Naive thymus-derived CD4-positive, alpha-beta T cell (primary cell): ENCODE data around the gene FER. TPM values are rescaled to one million over a fixed set of nuclear protein-coding genes. Genes with fewer than 3 reads are reported as not detected.

ENCODE experiments used
- ATAC-seq: fragments of 150-1000 bp; cut with Tn5 transposase; 2 replicates; pipeline ENCODE4 v1.10.0; 2021; ENCODE audit warnings: mild to moderate bottlenecking, moderate library complexity
- CTCF ChIA-PET: fragments of 350-600 bp; sonication (Branson Sonifier 250); formaldehyde crosslinking; loops from one replicate; lab custom pipeline; 2021; ENCODE audit warnings: antibody characterized with exemption; lab: Charles Lee
- POLR2A ChIA-PET: fragments of 350-600 bp; sonication (Branson Sonifier 250); formaldehyde crosslinking; loops from one replicate; lab custom pipeline; 2021; ENCODE audit warnings: antibody characterized with exemption, inconsistent platforms; lab: Charles Lee
- DNase-seq, 9 donors: peaks; one replicate each; pipeline versions ENCODE4 v3.0.0 to v3.0.0-alpha.2; 2020 to 2022; ENCODE audit warnings: mixed read lengths in 1 of 9
- H3K27ac ChIP-seq: one replicate; pipeline ENCODE4 v1.7.0; 2013; ENCODE audit warnings: mild to moderate bottlenecking, low read depth, low read length, moderate library complexity
- H3K27me3 ChIP-seq, 2 donors: one replicate each; pipeline ENCODE4 v1.7.0; 2013; ENCODE audit warnings: low read length in 2 of 2, mild to moderate bottlenecking in 2 of 2, moderate library complexity in 2 of 2; ENCODE audit not compliant: control insufficient read depth in 2 of 2, insufficient read depth in 2 of 2
- H3K36me3 ChIP-seq, 3 experiments: 1 replicate in 2 of 3; 2 replicates in 1 of 3; pipeline ENCODE4 v1.7.0; 2013; ENCODE audit warnings: low read length in 3 of 3, mild to moderate bottlenecking in 3 of 3, moderate library complexity in 1 of 3; ENCODE audit not compliant: insufficient read depth in 3 of 3, control insufficient read depth in 2 of 3
- H3K4me1 ChIP-seq, 2 donors: one replicate each; pipeline ENCODE4 v1.7.0; 2013; ENCODE audit warnings: low read length in 2 of 2, mild to moderate bottlenecking in 2 of 2, moderate library complexity in 1 of 2; ENCODE audit not compliant: control insufficient read depth in 2 of 2, insufficient read depth in 2 of 2
- H3K4me3 ChIP-seq: 2 replicates; pipeline ENCODE4 v1.7.0; 2013; ENCODE audit warnings: mild to moderate bottlenecking, low read length
- H3K9me3 ChIP-seq, 3 experiments: 1 replicate in 2 of 3; 2 replicates in 1 of 3; pipeline ENCODE4 v1.7.0; 2013; ENCODE audit warnings: low read length in 3 of 3; ENCODE audit not compliant: control insufficient read depth in 2 of 3
- H3K27ac Mint-ChIP-seq, 9 donors: one replicate each; pipeline ENCODE4 v1.8.0; 2020 to 2022; ENCODE audit warnings: mixed read lengths in 9 of 9, mild to moderate bottlenecking in 8 of 9, moderate library complexity in 5 of 9, inconsistent platforms in 2 of 9
- H3K27me3 Mint-ChIP-seq, 5 donors: one replicate each; pipeline ENCODE4 v1.8.0; 2021 to 2022; ENCODE audit warnings: mixed read lengths in 5 of 5, mild to moderate bottlenecking in 1 of 5
- H3K36me3 Mint-ChIP-seq, 5 donors: one replicate each; pipeline ENCODE4 v1.8.0; 2020 to 2022; ENCODE audit warnings: mixed read lengths in 5 of 5, mild to moderate bottlenecking in 3 of 5, inconsistent platforms in 1 of 5
- H3K4me1 Mint-ChIP-seq, 7 donors: one replicate each; pipeline ENCODE4 v1.8.0; 2020 to 2022; ENCODE audit warnings: mixed read lengths in 7 of 7, mild to moderate bottlenecking in 3 of 7, inconsistent platforms in 1 of 7
- H3K4me3 Mint-ChIP-seq, 10 donors: one replicate each; pipeline ENCODE4 v1.8.0; 2020 to 2022; ENCODE audit warnings: mild to moderate bottlenecking in 10 of 10, mixed read lengths in 10 of 10, moderate library complexity in 6 of 10, inconsistent platforms in 2 of 10
- H3K9me3 Mint-ChIP-seq, 11 donors: one replicate each; pipeline ENCODE4 v1.8.0; 2020 to 2022; ENCODE audit warnings: mixed read lengths in 11 of 11, mild to moderate bottlenecking in 4 of 11, inconsistent platforms in 1 of 11, moderate library complexity in 1 of 11
- intact Hi-C, 2 donors: fragments of 100-400 bp; cut with micrococcal nuclease; formaldehyde crosslinking; loops; one replicate each; pipeline ENCODE4 v1.15.1; 2023
- polyA plus RNA-seq, 2 donors: library from polyadenylated mRNA; unstranded; fragments of 300-500 nt; fragmentation: Illumina TruSeq; gene quantifications; one replicate each; pipeline ENCODE4 v1.2.3, GENCODE V29; 2021
- total RNA-seq, 6 experiments: library from RNA in 5 of 6; stranded (reverse) in 5 of 6; gene quantifications; 1 replicate in 5 of 6; 2 replicates in 1 of 6; pipeline ENCODE4 v1.2.3 and lab custom pipeline; 2021 to 2026

The FER gene
- total and polyA plus RNA-seq, 7 experiments from 2014 or later: 2.7 to 17.6 (median 13.8) TPM

DNA sequence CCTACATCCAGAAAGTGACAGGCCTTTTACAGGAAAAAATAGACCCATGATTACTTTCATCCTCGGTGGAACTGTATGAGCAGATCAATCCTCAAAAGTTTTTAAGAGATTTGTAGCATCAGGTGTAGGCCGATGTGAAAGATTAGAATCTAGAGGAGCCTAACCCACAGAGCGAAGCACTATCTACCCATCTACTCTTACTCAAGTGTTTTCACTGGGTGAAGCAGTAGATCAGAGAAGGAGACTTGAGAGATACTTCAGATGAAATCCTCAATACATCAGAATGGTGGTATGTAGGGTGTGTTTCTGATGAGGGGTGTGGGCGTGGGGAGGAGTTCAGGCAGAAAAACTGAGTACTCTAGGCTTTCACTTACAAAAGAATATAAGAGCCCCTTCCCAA, 192.8 kb downstream of the FER start:
- H3K4me3 ChIP-seq: no peak overlapping the region
- H3K9me3 Mint-ChIP-seq: no peaks in the 10 kb centered on the region
- ChIA-PET POLR2A (no interaction called here), CTCF (no interaction called here)
- H3K9me3 ChIP-seq: no peaks in the 10 kb centered on the region
- no peaks in the 10 kb centered on the region for H3K27me3 ChIP-seq
- no peaks in the 10 kb centered on the region for H3K27me3 Mint-ChIP-seq
- DNase-seq (no peak), ATAC-seq (no peak)
- no peak overlapping the region for H3K4me3 Mint-ChIP-seq
- H3K4me1 Mint-ChIP-seq: peaks cover 0 to 4% (median 0%) of the 10 kb centered on the region in 7 donors
- no peak overlapping the region for H3K27ac Mint-ChIP-seq
- H3K36me3 ChIP-seq: no peaks in the 10 kb centered on the region
- H3K4me1 ChIP-seq: no peaks in the 10 kb centered on the region
- H3K27ac ChIP-seq: no peak overlapping the region
- intact Hi-C loops: no loop called here
- peaks cover 0 to 27% (median 0%) of the 10 kb centered on the region in 5 donors for H3K36me3 Mint-ChIP-seq

DNA sequence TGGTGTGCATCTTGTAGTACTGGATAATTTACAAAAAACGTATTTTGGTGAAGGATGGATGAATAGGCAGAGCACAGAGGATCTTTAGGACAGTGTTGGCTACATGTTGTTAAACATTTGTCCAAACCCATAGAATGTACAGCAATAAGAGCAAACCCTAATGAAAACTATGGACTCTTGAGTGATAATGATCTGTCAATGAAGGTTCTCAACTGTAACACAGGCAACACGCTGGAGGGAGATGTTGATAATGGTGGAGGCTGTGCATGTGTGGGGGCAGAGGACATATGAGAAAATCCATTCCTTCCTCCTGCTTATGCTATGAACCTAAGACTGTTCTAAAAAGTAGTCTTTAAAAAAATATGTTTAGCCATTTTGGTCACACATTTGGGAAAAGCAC, 194.0 kb downstream of the FER start:
- Histone ChIP-seq H3K4me1 (no peaks in the 10 kb centered on the region), H3K27me3 (no peaks in the 10 kb centered on the region), H3K4me3 (no peak overlapping the region), H3K36me3 (no peaks in the 10 kb centered on the region), H3K27ac (no peak overlapping the region), H3K9me3 (no peaks in the 10 kb centered on the region)
- Mint-ChIP-seq H3K4me1 (peaks cover 0 to 4% (median 0%) of the 10 kb centered on the region in 7 donors), H3K36me3 (peaks cover 0 to 31% (median 0%) of the 10 kb centered on the region in 5 donors), H3K27me3 (no peaks in the 10 kb centered on the region), H3K9me3 (no peaks in the 10 kb centered on the region), H3K27ac (no peak overlapping the region), H3K4me3 (no peak overlapping the region)
- ATAC-seq (no peak), DNase-seq (no peak)
- ChIA-PET CTCF (no interaction called here), POLR2A (no interaction called here)
- intact Hi-C loops: no loop called here

DNA sequence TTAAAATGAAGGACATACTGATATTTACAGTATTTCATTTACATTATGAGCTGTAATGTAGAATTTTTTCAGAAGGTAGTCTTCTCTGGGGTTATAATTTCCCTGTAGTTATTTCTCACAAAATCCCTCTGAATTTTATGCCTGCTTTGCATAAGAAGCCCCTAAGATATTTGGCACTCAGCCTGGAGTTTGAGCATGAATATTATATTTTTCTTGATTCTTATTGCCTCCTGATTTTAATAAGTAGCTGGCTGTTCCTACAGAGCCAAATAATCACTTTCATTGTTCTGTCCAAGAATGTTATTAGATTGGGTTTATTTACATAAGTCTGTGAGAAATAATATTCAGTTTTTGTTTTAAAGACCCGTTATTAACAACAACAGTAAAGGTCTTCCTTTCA, 195.0 kb downstream of the FER start:
- ATAC-seq: no peak
- DNase-seq: no peak
- Mint-ChIP-seq H3K4me1 (peaks cover 0 to 4% (median 0%) of the 10 kb centered on the region in 7 donors), H3K9me3 (no peaks in the 10 kb centered on the region), H3K4me3 (no peak overlapping the region), H3K27ac (no peak overlapping the region), H3K27me3 (no peaks in the 10 kb centered on the region), H3K36me3 (peaks cover 0 to 35% (median 0%) of the 10 kb centered on the region in 5 donors)
- Histone ChIP-seq H3K4me3 (no peak overlapping the region), H3K4me1 (no peaks in the 10 kb centered on the region), H3K27ac (no peak overlapping the region), H3K27me3 (no peaks in the 10 kb centered on the region), H3K9me3 (no peaks in the 10 kb centered on the region), H3K36me3 (no peaks in the 10 kb centered on the region)
- ChIA-PET POLR2A (no interaction called here), CTCF (no interaction called here)
- intact Hi-C loops: no loop called here

DNA sequence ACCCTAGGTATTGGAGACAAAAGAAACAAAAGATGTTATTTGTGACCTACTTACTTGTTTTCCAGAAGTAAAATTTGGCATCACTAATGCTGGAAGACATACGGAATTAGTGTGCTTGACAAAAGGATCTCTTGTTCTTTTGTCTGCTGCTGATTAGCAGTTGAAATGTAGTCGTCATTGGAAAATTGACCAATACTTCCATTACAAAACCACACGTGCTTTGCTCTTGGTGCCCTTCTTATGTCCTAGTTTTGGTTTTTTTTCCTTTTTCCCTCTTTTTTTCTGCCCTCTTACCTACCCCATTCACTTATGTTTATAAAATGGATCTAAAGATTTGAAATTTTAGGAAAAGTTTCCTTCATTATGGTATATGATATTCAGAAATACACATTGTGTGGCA, 197.4 kb downstream of the FER start:
- Mint-ChIP-seq H3K27ac (no peak overlapping the region), H3K27me3 (no peaks in the 10 kb centered on the region), H3K4me1 (peaks cover 0 to 2% (median 0%) of the 10 kb centered on the region in 7 donors), H3K9me3 (no peaks in the 10 kb centered on the region), H3K36me3 (peaks cover 0 to 32% (median 0%) of the 10 kb centered on the region in 5 donors), H3K4me3 (no peak overlapping the region)
- POLR2A ChIA-PET: no interaction called here
- Histone ChIP-seq H3K4me3 (no peak overlapping the region), H3K4me1 (no peaks in the 10 kb centered on the region), H3K36me3 (no peaks in the 10 kb centered on the region), H3K9me3 (no peaks in the 10 kb centered on the region), H3K27me3 (no peaks in the 10 kb centered on the region), H3K27ac (no peak overlapping the region)
- CTCF ChIA-PET: no interaction called here
- intact Hi-C loops: loop anchor here in 1 of 2 donors (5.0 kb wide), 1 partner anchor 43 kb away; no protein-coding TSS in a partner anchor
- DNase-seq: no peak
- ATAC-seq: no peak

DNA sequence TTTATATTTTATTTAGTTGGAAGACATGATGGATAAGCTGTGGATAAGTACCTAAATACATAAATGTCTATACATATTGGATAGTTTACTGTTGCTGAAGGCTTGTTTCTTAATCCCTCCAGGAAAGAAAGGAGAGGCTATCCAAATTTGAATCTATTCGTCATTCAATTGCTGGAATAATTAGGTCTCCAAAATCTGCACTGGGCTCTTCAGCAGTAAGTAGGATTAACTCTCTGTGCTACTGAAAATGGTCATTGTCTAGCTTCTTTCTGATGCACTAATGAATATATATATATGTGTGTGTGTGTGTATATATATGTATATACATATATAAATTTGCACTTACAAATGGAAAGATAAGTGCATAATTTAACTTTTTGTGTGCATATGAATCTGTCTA, 198.3 kb downstream of the FER start:
- no peaks in the 10 kb centered on the region for H3K9me3 ChIP-seq
- Mint-ChIP-seq H3K4me3 (no peak overlapping the region), H3K36me3 (peaks cover 0 to 32% (median 0%) of the 10 kb centered on the region in 5 donors), H3K27ac (no peak overlapping the region), H3K4me1 (peaks cover 0 to 2% (median 0%) of the 10 kb centered on the region in 7 donors), H3K9me3 (no peaks in the 10 kb centered on the region), H3K27me3 (no peaks in the 10 kb centered on the region)
- no peak overlapping the region for H3K27ac ChIP-seq
- H3K4me3 ChIP-seq: no peak overlapping the region
- no peak for DNase-seq
- intact Hi-C loops: loop anchor here in 1 of 2 donors (5.0 kb wide), 1 partner anchor 44 kb away; no protein-coding TSS in a partner anchor
- ChIA-PET CTCF (no interaction called here), POLR2A (no interaction called here)
- H3K27me3 ChIP-seq: no peaks in the 10 kb centered on the region
- H3K4me1 ChIP-seq: no peaks in the 10 kb centered on the region
- no peaks in the 10 kb centered on the region for H3K36me3 ChIP-seq
- ATAC-seq: no peak

DNA sequence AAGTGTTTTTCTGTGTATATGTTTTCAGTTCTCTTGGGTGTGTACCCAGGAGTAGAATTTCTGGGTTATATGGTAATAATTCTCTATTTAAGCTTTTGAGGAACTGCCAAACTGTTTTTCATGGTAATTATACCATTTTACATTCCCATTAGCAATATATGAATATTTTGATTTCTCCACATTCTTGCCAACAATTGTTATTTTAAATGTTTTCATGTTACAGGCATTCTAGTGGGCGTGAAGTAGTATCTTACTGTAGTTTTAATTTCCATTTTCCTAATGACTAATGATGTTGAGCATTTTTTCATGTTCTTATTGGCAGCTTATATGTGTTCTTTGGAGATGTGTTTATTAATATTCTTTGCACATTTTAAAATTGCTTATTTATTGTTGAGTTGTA, 199.5 kb downstream of the FER start:
- no peak for ATAC-seq
- no peak overlapping the region for H3K27ac Mint-ChIP-seq
- H3K27me3 Mint-ChIP-seq: no peaks in the 10 kb centered on the region
- peaks cover 0 to 32% (median 0%) of the 10 kb centered on the region in 5 donors for H3K36me3 Mint-ChIP-seq
- Histone ChIP-seq H3K4me3 (no peak overlapping the region), H3K9me3 (no peaks in the 10 kb centered on the region), H3K4me1 (no peaks in the 10 kb centered on the region), H3K36me3 (no peaks in the 10 kb centered on the region), H3K27me3 (no peaks in the 10 kb centered on the region), H3K27ac (no peak overlapping the region)
- H3K4me1 Mint-ChIP-seq: no peaks in the 10 kb centered on the region
- H3K4me3 Mint-ChIP-seq: no peak overlapping the region
- intact Hi-C loops: loop anchor here in 1 of 2 donors (5.0 kb wide), 1 partner anchor 45 kb away; no protein-coding TSS in a partner anchor
- CTCF ChIA-PET: interaction anchor here (0.7 kb wide), 1 partner anchor 267 kb away, joined by 3 read pairs; no protein-coding TSS in a partner anchor
- POLR2A ChIA-PET: no interaction called here
- no peak for DNase-seq
- no peaks in the 10 kb centered on the region for H3K9me3 Mint-ChIP-seq

DNA sequence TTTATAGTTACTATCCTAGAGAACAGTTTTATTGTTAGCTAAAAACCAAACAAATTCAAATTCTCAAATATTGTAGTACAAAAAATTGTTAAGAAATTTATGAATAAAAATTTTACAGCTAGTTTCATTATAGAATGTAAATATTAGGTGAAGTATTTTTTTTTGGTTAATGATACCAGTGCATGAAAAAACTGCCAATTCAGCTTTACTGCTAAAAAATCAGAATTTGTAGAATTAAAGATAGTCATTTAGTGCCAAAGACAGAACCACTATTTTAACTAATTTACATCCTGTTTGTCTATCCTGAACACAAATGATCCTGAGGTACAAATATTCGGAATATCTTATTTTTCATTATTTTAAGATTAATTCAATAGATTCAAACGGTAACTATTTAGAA, 202.6 kb downstream of the FER start:
- H3K4me3 Mint-ChIP-seq: no peak overlapping the region

More for the DNA sequence above, 202.6 kb downstream of the FER start:
- H3K4me3 ChIP-seq: no peak overlapping the region
- H3K36me3 ChIP-seq: no peaks in the 10 kb centered on the region
- H3K27me3 ChIP-seq: no peaks in the 10 kb centered on the region
- H3K27ac Mint-ChIP-seq: no peak overlapping the region
- no peaks in the 10 kb centered on the region for H3K4me1 Mint-ChIP-seq
- H3K36me3 Mint-ChIP-seq: peaks cover 0 to 20% (median 0%) of the 10 kb centered on the region in 5 donors
- no peaks in the 10 kb centered on the region for H3K9me3 Mint-ChIP-seq
- H3K27me3 Mint-ChIP-seq: no peaks in the 10 kb centered on the region
- no peaks in the 10 kb centered on the region for H3K9me3 ChIP-seq
- no peak overlapping the region for H3K27ac ChIP-seq
- no peaks in the 10 kb centered on the region for H3K4me1 ChIP-seq
- ChIA-PET CTCF (interaction anchor here (0.5 kb wide), 1 partner anchor 215 kb away, joined by 3 read pairs; no protein-coding TSS in a partner anchor), POLR2A (no interaction called here)
- DNase-seq (no peak), ATAC-seq (no peak)
- intact Hi-C loops: no loop called here
